Mesendoderm (in vitro differentiated cells): ENCODE results near the gene SEMA7A.

Experiments used
- DNase-seq: peaks from one replicate; pipeline ENCODE4 v3.0.0; 2013
- H2AK5ac ChIP-seq: 2 replicates; pipeline ENCODE4 v1.6.1; 2013; ENCODE audit warnings: low read length, inconsistent platforms
- H2BK120ac ChIP-seq: 2 replicates; pipeline ENCODE4 v1.6.1; 2013; ENCODE audit warnings: low read depth, mild to moderate bottlenecking, low read length, moderate library complexity, mixed read lengths
- H2BK15ac ChIP-seq: replicated peaks from 2 replicates; pipeline ENCODE4 v1.6.1; 2013; ENCODE audit warnings: low read depth, mild to moderate bottlenecking, moderate library complexity
- H2BK5ac ChIP-seq: 2 replicates; pipeline ENCODE4 v1.6.1; 2013; ENCODE audit warnings: low read length, inconsistent platforms
- H3K18ac ChIP-seq: 2 replicates; pipeline ENCODE4 v1.6.1; 2013; ENCODE audit warnings: mild to moderate bottlenecking, low read length, mixed read lengths
- H3K23ac ChIP-seq: one replicate; pipeline ENCODE4 v1.6.1; 2013; ENCODE audit warnings: low read length
- H3K27ac ChIP-seq: 2 replicates; pipeline ENCODE4 v1.5.1; 2013; ENCODE audit warnings: low read depth, mild to moderate bottlenecking, inconsistent platforms, low read length, moderate library complexity
- H3K27me3 ChIP-seq: 2 replicates; pipeline ENCODE4 v1.6.1; 2013; ENCODE audit warnings: low read length, control low read depth, mild to moderate bottlenecking, inconsistent platforms; ENCODE audit not compliant: insufficient read depth, poor library complexity
- H3K36me3 ChIP-seq: 2 replicates; pipeline ENCODE4 v1.6.1; 2013; ENCODE audit warnings: low read length, inconsistent platforms; ENCODE audit not compliant: control insufficient read depth, insufficient read depth
- H3K4ac ChIP-seq: one replicate; pipeline ENCODE4 v1.6.1; 2013; ENCODE audit warnings: low read depth, mild to moderate bottlenecking, low read length, moderate library complexity
- H3K4me1 ChIP-seq: 2 replicates; pipeline ENCODE4 v1.6.1; 2013; ENCODE audit warnings: low read depth, low read length, inconsistent platforms; ENCODE audit not compliant: control insufficient read depth
- H3K4me2 ChIP-seq: 2 replicates; pipeline ENCODE4 v1.6.1; 2013; ENCODE audit warnings: low read length
- H3K4me3 ChIP-seq: 2 replicates; pipeline ENCODE4 v1.5.1; 2013; ENCODE audit warnings: mild to moderate bottlenecking, low read length
- H3K56ac ChIP-seq: one replicate; pipeline ENCODE4 v1.6.1; 2013; ENCODE audit warnings: low read length
- H3K79me1 ChIP-seq: 2 replicates; pipeline ENCODE4 v1.6.1; 2013; ENCODE audit warnings: low read length, inconsistent platforms
- H3K79me2 ChIP-seq: 2 replicates; pipeline ENCODE4 v1.6.1; 2013; ENCODE audit warnings: mild to moderate bottlenecking, low read length; ENCODE audit not compliant: control insufficient read depth, insufficient read depth
- H3K9ac ChIP-seq: 2 replicates; pipeline ENCODE4 v1.6.1; 2013; ENCODE audit warnings: low read length, inconsistent platforms
- H4K5ac ChIP-seq: one replicate; pipeline ENCODE4 v1.6.1; 2013; ENCODE audit warnings: low read length
- H4K8ac ChIP-seq: one replicate; pipeline ENCODE4 v1.6.1; 2013; ENCODE audit warnings: low read depth, mild to moderate bottlenecking, control low read depth, low read length, moderate library complexity
- WGBS: extraction: QIAGEN DNeasy Blood & Tissue Kit; methylation state at CpG from one replicate; pipeline ENCODE4 v1.1.7; 2013; ENCODE audit warnings: low lambda C conversion rate, missing lambda C conversion rate; ENCODE audit not compliant: insufficient coverage; ENCODE audit errors: extremely low coverage; 5-methylcytosine and 5-hydroxymethylcytosine counted together

Gene SEMA7A

DNA sequence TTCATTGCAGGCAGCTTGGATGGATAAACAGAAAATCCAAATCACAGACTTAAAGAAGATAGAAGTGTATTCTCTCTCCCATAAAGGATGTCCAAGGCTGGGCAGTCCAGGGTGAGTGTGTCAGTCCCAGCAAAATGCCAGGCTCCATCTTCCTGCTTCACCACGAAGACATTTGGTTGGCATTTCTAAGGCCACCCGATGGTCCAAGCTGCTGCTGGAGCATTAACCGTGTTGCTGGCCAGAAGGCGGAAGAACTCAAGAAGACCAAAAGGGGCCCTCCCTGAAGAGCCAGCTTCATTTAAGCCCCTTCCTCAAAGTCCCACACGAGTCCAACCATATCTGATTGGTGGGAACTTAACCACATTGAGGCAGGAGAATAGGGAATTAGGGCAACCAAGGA is 63.3 kb downstream of the SEMA7A start:
- Histone ChIP-seq H3K27ac (no peak overlapping the region), H3K9ac (no peak overlapping the region), H3K4me3 (no peak overlapping the region), H3K27me3 (no peaks in the 10 kb centered on the region), H2BK15ac (no peak overlapping the region), H3K36me3 (no peaks in the 10 kb centered on the region), H2AK5ac (no peak overlapping the region), H3K4me1 (peaks cover 3% of the 10 kb centered on the region), H2BK5ac (no peak overlapping the region), H4K5ac (no peak overlapping the region), H3K4me2 (no peak overlapping the region), H3K4ac (no peak overlapping the region), H4K8ac (no peak overlapping the region), H2BK120ac (no peak overlapping the region), H3K18ac (no peak overlapping the region), H3K56ac (no peak overlapping the region), H3K79me2 (no peaks in the 10 kb centered on the region), H3K23ac (no peak overlapping the region), H3K79me1 (no peaks in the 10 kb centered on the region)
- no CpG with 5 or more reads among the region's 5 CpGs for WGBS
- DNase-seq: no peak

DNA sequence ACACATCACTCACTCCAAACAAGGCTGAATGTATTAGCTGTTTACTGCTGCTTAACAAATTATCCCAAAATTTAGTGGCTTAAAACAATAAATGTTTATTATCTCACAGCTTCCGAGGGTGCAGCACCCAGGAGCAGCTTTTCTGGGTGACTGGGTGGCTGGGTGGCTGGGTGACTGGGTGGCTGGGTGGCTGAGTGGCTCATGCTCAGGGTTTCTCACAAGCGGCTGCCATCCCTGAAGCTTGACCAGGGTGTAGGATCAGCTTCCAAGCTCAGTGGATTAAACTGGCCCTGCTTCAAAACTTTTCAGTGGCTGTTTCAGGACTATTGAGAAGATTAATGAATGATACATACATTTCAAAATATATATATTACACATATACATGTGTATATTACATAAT is 64.0 kb downstream of the SEMA7A start:
- no peak overlapping the region for H3K4ac ChIP-seq
- no peak overlapping the region for H3K56ac ChIP-seq
- H3K4me3 ChIP-seq: no peak overlapping the region
- no peak overlapping the region for H2BK5ac ChIP-seq
- no peaks in the 10 kb centered on the region for H3K79me2 ChIP-seq
- H2AK5ac ChIP-seq: no peak overlapping the region
- no peak overlapping the region for H3K4me2 ChIP-seq
- no peaks in the 10 kb centered on the region for H3K36me3 ChIP-seq
- no CpG with 5 or more reads among the region's 2 CpGs for WGBS
- H2BK15ac ChIP-seq: no peak overlapping the region
- H3K18ac ChIP-seq: no peak overlapping the region
- DNase-seq: no peak
- H3K27me3 ChIP-seq: no peaks in the 10 kb centered on the region
- no peak overlapping the region for H2BK120ac ChIP-seq
- H4K8ac ChIP-seq: no peak overlapping the region
- no peak overlapping the region for H3K9ac ChIP-seq
- peaks cover 5% of the 10 kb centered on the region for H3K4me1 ChIP-seq
- no peak overlapping the region for H3K27ac ChIP-seq
- H4K5ac ChIP-seq: no peak overlapping the region
- no peaks in the 10 kb centered on the region for H3K79me1 ChIP-seq
- H3K23ac ChIP-seq: no peak overlapping the region

DNA sequence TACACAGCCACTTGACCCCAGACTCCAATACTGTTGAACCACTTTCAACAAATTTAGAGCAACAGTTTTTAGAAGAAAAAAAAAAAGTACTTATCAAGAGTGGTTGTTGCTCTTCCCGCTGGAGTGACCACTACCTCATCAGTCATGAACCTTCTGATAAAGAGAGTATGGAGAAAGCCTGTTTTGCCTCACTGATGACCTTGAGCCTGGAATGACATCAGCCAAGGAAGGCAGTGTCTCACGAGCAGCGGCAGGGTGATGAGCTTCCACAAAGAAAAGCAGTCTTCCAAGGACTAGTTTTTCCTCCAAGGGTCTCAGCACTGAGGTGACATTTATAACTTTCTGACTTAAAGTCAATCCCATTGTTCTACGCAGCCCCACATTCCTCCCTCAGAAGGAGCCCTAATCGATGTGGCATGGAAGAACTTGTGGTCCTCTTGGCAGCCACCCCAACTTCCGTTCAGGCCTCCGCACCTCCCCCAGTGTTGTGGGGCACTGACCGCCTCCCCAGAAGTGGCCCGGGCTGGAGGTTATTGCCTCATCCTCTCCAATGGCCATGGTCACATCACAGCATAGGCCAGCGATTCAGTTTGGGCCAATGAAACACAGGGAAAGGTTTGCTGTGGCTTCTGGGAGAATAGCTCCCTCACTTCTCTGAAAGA is 64.5 kb downstream of the SEMA7A start:
- H3K4ac ChIP-seq: no peak overlapping the region
- H3K4me2 ChIP-seq: no peak overlapping the region
- no peak overlapping the region for H2BK120ac ChIP-seq
- no peak overlapping the region for H3K4me3 ChIP-seq
- no peak overlapping the region for H4K5ac ChIP-seq
- no peak overlapping the region for H3K56ac ChIP-seq
- no peak overlapping the region for H3K18ac ChIP-seq
- no peak overlapping the region for H2AK5ac ChIP-seq
- H4K8ac ChIP-seq: no peak overlapping the region
- WGBS: no CpG with 5 or more reads among the region's 10 CpGs
- H3K27me3 ChIP-seq: no peaks in the 10 kb centered on the region
- H3K36me3 ChIP-seq: no peaks in the 10 kb centered on the region
- no peak overlapping the region for H3K23ac ChIP-seq
- peaks cover 10% of the 10 kb centered on the region for H3K4me1 ChIP-seq
- no peaks in the 10 kb centered on the region for H3K79me2 ChIP-seq
- no peaks in the 10 kb centered on the region for H3K79me1 ChIP-seq
- no peak overlapping the region for H2BK15ac ChIP-seq
- no peak overlapping the region for H3K9ac ChIP-seq
- no peak overlapping the region for H3K27ac ChIP-seq
- no peak overlapping the region for H2BK5ac ChIP-seq
- DNase-seq: no peak

DNA sequence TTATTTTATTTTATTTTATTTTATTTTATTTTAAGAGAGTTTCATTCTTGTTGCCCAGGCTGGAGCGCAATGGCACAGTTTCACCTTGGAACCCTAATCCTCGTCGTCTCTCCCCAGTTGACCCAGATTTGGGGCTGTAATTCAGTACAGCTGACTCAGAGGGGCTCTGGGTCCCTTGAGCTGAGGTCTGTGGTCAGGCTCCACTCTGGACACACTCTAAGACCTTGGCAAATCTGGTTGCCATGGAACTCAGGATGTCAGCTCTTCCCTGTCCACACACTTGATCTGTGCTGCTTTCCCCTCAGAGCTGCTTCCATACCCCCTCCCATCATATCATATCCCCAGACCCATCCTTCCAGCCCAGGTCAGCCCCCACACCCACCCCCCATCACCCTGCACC is 65.6 kb downstream of the SEMA7A start:
- no peak overlapping the region for H3K27ac ChIP-seq
- DNase-seq: no peak
- no peaks in the 10 kb centered on the region for H3K79me1 ChIP-seq
- no peak overlapping the region for H4K5ac ChIP-seq
- H4K8ac ChIP-seq: no peak overlapping the region
- H3K4ac ChIP-seq: no peak overlapping the region
- peaks cover 10% of the 10 kb centered on the region for H3K4me1 ChIP-seq
- H2BK5ac ChIP-seq: no peak overlapping the region
- H3K79me2 ChIP-seq: no peaks in the 10 kb centered on the region
- H3K4me2 ChIP-seq: no peak overlapping the region
- no peak overlapping the region for H3K4me3 ChIP-seq
- no peak overlapping the region for H2BK15ac ChIP-seq
- H2BK120ac ChIP-seq: no peak overlapping the region
- H3K27me3 ChIP-seq: no peaks in the 10 kb centered on the region
- WGBS: no CpG with 5 or more reads among the region's 3 CpGs
- no peaks in the 10 kb centered on the region for H3K36me3 ChIP-seq
- no peak overlapping the region for H3K18ac ChIP-seq
- H2AK5ac ChIP-seq: no peak overlapping the region
- no peak overlapping the region for H3K9ac ChIP-seq
- H3K56ac ChIP-seq: no peak overlapping the region
- no peak overlapping the region for H3K23ac ChIP-seq

DNA sequence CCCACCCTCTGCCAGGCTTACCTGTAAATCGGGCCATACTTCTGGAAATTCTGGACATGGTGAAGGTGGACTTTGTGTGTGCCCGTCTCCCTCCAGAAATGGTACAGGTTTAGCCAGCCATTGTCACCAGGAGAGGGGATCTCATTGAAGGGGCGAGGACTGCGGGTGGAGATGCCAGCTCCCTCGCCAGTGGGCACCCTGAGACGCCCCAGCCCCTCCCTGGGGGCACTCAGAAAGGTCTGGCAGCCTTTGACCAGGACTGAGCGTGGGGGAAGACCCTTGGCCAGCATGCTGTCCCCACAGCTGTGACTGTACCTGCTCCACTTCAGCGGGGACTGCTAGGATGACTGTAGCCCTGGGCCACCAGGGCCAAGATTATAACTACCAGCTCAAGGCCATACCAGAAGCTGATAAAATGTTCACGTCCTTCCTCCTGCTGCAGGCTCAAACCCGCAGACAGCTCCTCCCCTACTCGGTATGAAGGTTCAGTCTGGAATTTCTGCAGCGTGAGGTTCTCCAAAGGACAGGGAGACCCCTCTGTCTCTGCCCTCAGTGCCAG is 66.4 kb downstream of the SEMA7A start, which contains the start of gene CYP11A1:
Gene CYP11A1, minus strand, starts transcription at position 351 of the 559 bp plus-strand sequence. Its CDS starts 61 bp downstream, at position 290.
- H3K4me2 ChIP-seq: no peak within 1 kb of the TSS
- H2BK5ac ChIP-seq: no peak within 1 kb of the TSS
- no peak within 1 kb of the TSS for H4K8ac ChIP-seq
- no peak for DNase-seq
- H2BK15ac ChIP-seq: no peak within 1 kb of the TSS
- H3K36me3 ChIP-seq: no peaks in the 10 kb centered on the region
- H3K9ac ChIP-seq: peak within 1 kb of the TSS; percentile 35
- H3K4me1 ChIP-seq: peaks cover 10% of the 10 kb centered on the region
- H4K5ac ChIP-seq: no peak within 1 kb of the TSS
- H2AK5ac ChIP-seq: peak within 1 kb of the TSS; percentile 44
- H3K4me3 ChIP-seq: no peak within 1 kb of the TSS
- H3K56ac ChIP-seq: peak within 1 kb of the TSS; percentile 65
- no peaks in the 10 kb centered on the region for H3K79me2 ChIP-seq
- H3K18ac ChIP-seq: no peak within 1 kb of the TSS
- WGBS: no CpG with 5 or more reads among the region's 12 CpGs
- no peaks in the 10 kb centered on the region for H3K79me1 ChIP-seq
- no peak within 1 kb of the TSS for H3K27ac ChIP-seq
- no peak within 1 kb of the TSS for H3K4ac ChIP-seq
- H3K23ac ChIP-seq: no peak within 1 kb of the TSS
- H2BK120ac ChIP-seq: no peak within 1 kb of the TSS
- H3K27me3 ChIP-seq: no peaks in the 10 kb centered on the region
